Measurements from ENCODE around the gene CCDC92B. TPM values are rescaled to one million over a fixed set of nuclear protein-coding genes. Genes with fewer than 3 reads are reported as not detected.

CCDC92B gene
- total RNA-seq, 4 donors from 2014 or later = 0.15 to 0.57 (median 0.35) TPM; not detected in 1

DNA sequence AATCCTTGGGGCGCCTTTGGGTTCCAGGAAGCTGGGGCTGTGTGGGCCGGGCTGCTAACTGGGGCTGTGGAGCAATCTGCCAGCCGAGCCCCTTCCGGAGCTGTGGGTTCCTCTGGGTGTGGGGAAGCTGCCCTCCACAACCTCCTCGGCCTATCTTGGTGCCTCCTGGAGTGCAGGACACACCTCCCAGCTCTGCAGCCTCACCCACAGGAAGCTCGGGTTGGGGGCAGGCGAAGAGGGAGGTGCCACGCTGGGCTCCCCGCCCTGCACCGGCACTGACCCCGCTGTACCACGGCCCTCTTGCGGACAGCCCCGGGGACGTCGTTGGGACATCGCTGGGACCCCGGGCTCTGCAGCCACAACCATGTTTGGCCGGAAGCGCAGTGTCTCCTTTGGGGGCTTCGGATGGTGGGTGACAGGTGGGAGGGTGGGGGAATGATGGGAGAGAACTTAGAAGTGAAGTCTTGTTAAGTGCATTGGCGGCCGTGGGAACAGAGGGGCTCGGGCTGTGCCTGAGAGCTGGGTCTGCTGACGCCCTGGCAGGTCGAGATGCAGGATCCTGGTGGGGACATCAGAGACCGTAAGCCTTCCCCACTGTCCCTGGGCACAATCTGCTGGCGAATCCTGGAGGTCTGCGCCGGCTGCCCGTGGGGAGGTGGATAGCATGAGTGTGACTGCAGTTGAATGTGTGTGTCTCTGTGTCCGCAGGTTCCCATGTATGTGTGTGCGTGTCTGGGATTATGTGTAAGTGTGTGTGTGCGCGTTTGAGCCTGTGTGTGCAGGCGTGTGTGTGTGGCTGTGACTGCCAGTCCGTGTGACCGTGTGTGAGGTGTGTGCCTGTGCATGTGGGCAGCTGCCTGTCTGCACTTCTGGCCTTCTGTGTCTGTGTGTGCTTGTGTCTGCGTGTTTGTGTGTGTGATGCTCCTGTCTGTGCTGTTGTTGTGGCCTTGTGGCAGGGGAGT, 47.0 kb upstream of the CCDC92B start, which contains the start of gene RAP1GAP2:
Gene RAP1GAP2 (plus strand): TSS at position 275 of the 962 bp plus-strand sequence. CDS start 90 bp downstream, at position 365.
- peak within 1 kb of the TSS in 3 of 4 donors; percentile 10 to 52 (median 28) for H3K4me3 ChIP-seq
- TF ChIP-seq, protein P1, sequence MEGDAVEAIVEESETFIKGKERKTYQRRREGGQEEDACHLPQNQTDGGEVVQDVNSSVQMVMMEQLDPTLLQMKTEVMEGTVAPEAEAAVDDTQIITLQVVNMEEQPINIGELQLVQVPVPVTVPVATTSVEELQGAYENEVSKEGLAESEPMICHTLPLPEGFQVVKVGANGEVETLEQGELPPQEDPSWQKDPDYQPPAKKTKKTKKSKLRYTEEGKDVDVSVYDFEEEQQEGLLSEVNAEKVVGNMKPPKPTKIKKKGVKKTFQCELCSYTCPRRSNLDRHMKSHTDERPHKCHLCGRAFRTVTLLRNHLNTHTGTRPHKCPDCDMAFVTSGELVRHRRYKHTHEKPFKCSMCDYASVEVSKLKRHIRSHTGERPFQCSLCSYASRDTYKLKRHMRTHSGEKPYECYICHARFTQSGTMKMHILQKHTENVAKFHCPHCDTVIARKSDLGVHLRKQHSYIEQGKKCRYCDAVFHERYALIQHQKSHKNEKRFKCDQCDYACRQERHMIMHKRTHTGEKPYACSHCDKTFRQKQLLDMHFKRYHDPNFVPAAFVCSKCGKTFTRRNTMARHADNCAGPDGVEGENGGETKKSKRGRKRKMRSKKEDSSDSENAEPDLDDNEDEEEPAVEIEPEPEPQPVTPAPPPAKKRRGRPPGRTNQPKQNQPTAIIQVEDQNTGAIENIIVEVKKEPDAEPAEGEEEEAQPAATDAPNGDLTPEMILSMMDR (IDR thresholded peaks at IDR 0.05) = no peak
- TF ChIP-seq POLR2A (IDR thresholded peaks at IDR 0.05) = no peak
- WGBS, 2 donors = 47 to 50% methylated on average over 9 to 15 of the region's 39 CpGs
- no peak within 1 kb of the TSS for H3K27ac ChIP-seq
- no peaks in the 10 kb centered on the region for H3K36me3 ChIP-seq
- H3K27me3 ChIP-seq = peaks cover 0 to 80% (median 0%) of the 10 kb centered on the region in 4 donors
- intact Hi-C loops (cut with DNase I) = no loop called here
- peaks cover 0 to 24% (median 0%) of the 10 kb centered on the region in 3 donors for H3K4me1 ChIP-seq
- DNase-seq = peak; percentile 46
- H3K9me3 ChIP-seq = no peaks in the 10 kb centered on the region

DNA sequence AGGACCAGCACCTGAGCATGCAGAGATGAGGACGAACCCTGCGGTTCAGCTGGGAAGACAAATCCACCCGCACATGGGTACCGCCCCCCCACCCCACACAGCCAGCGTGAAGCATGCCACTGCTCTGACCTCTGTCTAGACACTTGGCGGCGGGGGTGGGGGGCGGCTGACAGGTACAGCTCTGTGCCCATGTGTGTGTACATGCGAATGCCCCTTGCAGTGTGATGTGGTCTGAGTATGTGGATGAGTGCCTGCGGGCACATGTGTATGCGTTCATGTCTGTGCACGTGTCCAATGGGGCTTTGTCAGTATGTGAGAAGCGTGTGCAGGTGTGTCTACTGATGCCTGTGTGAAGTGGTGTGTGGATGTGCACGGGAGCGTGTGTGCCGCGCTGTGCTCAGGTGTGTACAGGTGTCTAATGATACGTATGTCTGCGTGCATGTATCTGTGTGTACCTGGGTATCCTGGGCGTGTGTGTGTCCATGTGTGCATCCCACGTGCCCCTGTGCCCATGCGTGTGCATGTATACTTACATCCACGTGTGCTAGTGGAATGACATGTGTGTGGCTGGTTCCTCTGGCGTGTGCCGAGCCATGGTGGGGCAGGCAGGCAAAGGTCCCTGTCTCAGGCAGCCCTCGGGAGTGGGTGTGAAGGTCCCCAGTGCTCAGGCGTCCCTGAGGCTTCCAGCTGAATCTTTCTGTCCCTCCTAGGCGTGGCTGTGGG, 46.1 kb upstream of the CCDC92B start:
- Histone ChIP-seq H3K27me3 (peaks cover 0 to 89% (median 0%) of the 10 kb centered on the region in 4 donors), H3K27ac (no peak overlapping the region), H3K36me3 (no peaks in the 10 kb centered on the region), H3K4me3 (peak overlapping the region in 3 of 4 donors; percentile 10 to 52 (median 28)), H3K4me1 (peaks cover 0 to 24% (median 0%) of the 10 kb centered on the region in 3 donors), H3K9me3 (no peaks in the 10 kb centered on the region)
- intact Hi-C loops (cut with DNase I) = no loop called here
- no peak for DNase-seq
- no peak for TF ChIP-seq POLR2A (IDR thresholded peaks at IDR 0.05)
- TF ChIP-seq, protein P1 (IDR thresholded peaks at IDR 0.05) = no peak
- WGBS, 2 donors = 35 to 73% methylated on average over 9 to 16 of the region's 28 CpGs

DNA sequence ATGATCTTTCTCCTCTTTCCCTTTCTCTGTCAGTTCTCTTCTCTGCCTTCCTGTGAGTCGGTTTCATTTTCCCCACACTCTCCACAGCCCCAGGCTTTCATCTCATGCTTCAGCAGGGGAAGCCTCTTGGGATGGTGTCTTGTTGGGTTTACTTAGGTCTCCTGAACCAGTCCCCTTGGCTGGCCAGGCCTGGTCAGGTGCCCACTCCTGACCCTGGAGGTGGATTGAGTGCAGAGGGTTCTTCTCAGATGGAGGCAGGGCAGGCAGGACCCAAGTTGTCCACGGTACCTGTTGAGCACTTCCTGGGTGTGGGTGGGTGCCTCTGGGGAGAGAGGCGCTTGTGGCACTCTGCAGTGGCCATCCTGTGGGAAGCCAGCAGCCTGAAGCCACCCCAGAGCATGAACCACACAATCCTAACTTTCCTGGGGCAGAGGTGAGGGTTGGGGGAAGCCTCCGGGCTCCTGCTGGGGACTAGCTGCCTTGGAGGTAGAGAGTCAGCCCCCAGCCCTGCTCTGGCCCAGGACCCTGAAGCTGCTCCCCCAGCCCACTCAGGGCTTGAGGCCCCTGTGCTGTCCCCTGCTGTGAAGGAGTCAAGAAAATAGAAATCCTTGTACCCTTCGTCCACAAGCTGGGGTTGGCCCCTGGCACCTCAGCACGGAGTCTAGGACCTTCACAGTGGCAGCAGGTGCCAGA, 44.8 kb upstream of the CCDC92B start:
- TF ChIP-seq, protein P1 (IDR thresholded peaks at IDR 0.05) = no peak
- no peak for TF ChIP-seq POLR2A (IDR thresholded peaks at IDR 0.05)
- H3K27ac ChIP-seq = no peak overlapping the region
- H3K27me3 ChIP-seq = peaks cover 0 to 83% (median 0%) of the 10 kb centered on the region in 4 donors
- no peak overlapping the region for H3K4me3 ChIP-seq
- intact Hi-C loops (cut with DNase I) = no loop called here
- no peak for DNase-seq
- no peaks in the 10 kb centered on the region for H3K36me3 ChIP-seq
- WGBS, 2 donors = 62 to 73% methylated on average over 4 to 5 of the region's 6 CpGs
- peaks cover 0 to 24% (median 0%) of the 10 kb centered on the region in 3 donors for H3K4me1 ChIP-seq
- H3K9me3 ChIP-seq = no peaks in the 10 kb centered on the region

DNA sequence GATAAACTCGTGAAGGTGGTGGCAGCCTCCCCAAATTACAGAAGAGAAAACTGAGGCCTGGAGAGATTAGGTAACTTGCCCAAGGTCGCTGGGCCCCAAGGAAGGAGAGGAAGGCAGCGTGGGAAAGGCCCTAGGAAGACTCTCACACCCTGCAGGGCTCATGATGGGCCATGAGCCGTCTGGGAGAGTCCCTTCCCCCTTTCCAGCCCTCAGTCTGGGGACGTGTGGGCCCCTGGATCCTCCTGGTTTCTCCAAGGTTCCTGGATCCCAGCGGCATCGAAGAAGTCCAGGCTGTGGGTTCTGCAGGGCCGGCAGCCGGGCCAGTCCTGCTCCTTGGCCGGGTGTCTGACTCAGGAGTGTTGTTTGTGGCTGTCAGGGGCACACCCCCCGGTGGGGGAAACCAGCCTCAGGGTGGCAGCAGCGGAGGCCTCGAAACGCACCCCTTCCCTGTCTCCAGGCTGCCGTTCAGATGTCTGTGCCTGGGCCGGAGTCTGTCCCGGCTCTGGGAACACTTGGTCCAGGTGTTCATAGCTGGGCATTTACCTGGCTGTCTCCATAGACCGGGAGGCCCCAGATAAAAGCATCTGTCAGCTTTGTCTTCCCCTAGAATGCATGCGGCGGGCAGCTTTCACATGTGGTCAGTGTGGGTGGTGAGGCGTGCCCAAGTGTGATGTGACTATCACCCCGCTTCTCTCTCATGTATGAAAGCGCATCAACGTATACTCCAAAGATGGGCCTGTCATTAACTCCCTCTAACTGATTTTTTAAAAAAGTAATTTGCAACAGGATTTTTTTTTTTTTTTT, 43.1 kb upstream of the CCDC92B start:
- peaks cover 0 to 20% (median 0%) of the 10 kb centered on the region in 3 donors for H3K4me1 ChIP-seq
- no peak overlapping the region for H3K4me3 ChIP-seq
- WGBS, 2 donors = 51 to 53% methylated on average over 6 to 19 of the region's 24 CpGs
- H3K9me3 ChIP-seq = no peaks in the 10 kb centered on the region
- intact Hi-C loops (cut with DNase I) = no loop called here
- H3K27me3 ChIP-seq = peaks cover 0 to 67% (median 0%) of the 10 kb centered on the region in 4 donors
- H3K27ac ChIP-seq = no peak overlapping the region
- TF ChIP-seq, protein P1 (IDR thresholded peaks at IDR 0.05) = no peak
- no peak for TF ChIP-seq POLR2A (IDR thresholded peaks at IDR 0.05)
- no peaks in the 10 kb centered on the region for H3K36me3 ChIP-seq
- no peak for DNase-seq

All from esophagus squamous epithelium (tissue), 5 donors.